Measurements from ENCODE around the gene PTPRN2. TPM values are rescaled to one million over a fixed set of nuclear protein-coding genes. Genes with fewer than 3 reads are reported as not detected.
A peak's percentile ranks its signal among the peaks of the same experiment; 100 is the strongest.
"Not testable (repeated sequence)": the region's sequence is repeated elsewhere in the genome, so short reads cannot be mapped to it uniquely, and the experiment has no call there.

Gene PTPRN2
- total and polyA plus RNA-seq, 8 donors: 12.2 to 49.2 (median 31.8) TPM

DNA sequence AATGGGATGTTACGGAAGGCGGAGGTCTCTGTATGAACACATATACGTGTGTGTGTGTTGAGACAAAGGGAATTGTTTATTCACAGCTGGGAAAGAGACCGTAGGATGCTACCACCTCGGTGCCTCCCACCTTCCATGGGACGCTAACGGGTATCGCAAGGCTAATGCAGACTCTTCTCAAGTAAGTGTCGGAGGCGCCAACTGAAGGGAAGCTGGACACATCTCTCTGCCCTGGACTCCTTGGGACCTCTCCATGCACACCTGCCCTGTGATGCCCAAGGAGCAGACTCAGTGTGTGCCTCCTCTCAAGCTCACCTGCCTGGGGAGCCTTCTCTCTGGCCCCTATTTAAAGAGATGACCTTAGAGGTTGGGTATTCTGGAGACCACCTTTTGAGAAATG, 1020.0 kb downstream of the PTPRN2 start:
- no peak for TF ChIP-seq CTCF (IDR thresholded peaks at IDR 0.05)
- no peaks in the 10 kb centered on the region for H3K9me3 ChIP-seq
- intact Hi-C loops (cut with DNase I): no loop called here
- 96 to 97% methylated on average over 10 of the region's 10 CpGs for WGBS, 2 donors
- no peak overlapping the region for H3K4me3 ChIP-seq
- DNase-seq (peak in 1 of 6 donors; percentile 31), ATAC-seq (no peak), FAIRE-seq (no peak)
- no peaks in the 10 kb centered on the region for H3K4me1 ChIP-seq
- no peaks in the 10 kb centered on the region for H3K36me3 ChIP-seq
- H3K27me3 ChIP-seq: no peaks in the 10 kb centered on the region
- H3K27ac ChIP-seq: no peak overlapping the region

GRCh38 chr7:157566631-157567006, 1021.0 kb downstream of the PTPRN2 start:
- intact Hi-C loops (cut with DNase I): no loop called here
- TF ChIP-seq CTCF (IDR thresholded peaks at IDR 0.05): no peak
- 97 to 98% methylated on average over 10 of the region's 10 CpGs for WGBS, 2 donors

DNA sequence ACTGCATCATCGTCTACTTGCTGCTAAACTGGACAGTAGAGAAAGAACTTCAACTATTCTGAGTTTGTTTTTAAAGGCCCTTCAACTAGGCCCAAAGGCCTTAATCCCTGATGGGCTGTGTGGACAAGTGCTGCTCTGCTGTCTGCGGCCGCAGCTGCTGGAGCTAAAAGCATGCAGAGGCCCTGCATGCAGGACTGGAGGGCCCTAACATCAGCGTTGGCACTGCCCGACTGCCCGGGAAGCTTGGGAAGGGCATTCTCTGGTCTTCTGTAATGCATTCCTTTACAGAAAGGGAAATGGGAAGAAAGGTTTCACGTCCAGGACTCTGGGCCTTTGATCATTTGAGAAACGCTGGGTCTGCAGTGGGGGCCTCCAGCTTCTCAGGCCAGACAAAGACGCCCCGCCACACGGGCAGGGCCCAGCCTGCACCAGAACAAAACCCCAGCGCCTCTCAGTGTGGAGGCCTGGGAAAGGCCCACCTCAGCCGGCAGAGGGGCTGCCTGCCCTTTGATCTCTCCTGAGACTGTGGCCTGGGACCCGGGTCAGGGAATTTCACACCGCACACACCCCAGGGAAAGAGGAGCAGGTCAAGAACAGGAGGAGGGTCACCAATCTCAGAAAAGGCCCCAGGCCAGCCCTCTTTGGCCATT, 1021.5 kb downstream of the PTPRN2 start:
- FAIRE-seq (no peak), DNase-seq (peak in 2 of 6 donors; percentile 37 to 43), ATAC-seq (no peak)
- Histone ChIP-seq H3K4me3 (no peak overlapping the region), H3K4me1 (no peaks in the 10 kb centered on the region), H3K36me3 (no peaks in the 10 kb centered on the region), H3K27me3 (no peaks in the 10 kb centered on the region), H3K9me3 (no peaks in the 10 kb centered on the region), H3K27ac (no peak overlapping the region)
- WGBS, 2 donors: 91 to 93% methylated on average over 15 of the region's 15 CpGs
- no peak for TF ChIP-seq CTCF (IDR thresholded peaks at IDR 0.05)
- intact Hi-C loops (cut with DNase I): no loop called here

More at GRCh38 chr7:157566631-157567006, 1021.0 kb downstream of the PTPRN2 start:
- no peaks in the 10 kb centered on the region for H3K36me3 ChIP-seq
- no peaks in the 10 kb centered on the region for H3K27me3 ChIP-seq
- ATAC-seq: no peak
- no peak overlapping the region for H3K27ac ChIP-seq
- no peaks in the 10 kb centered on the region for H3K9me3 ChIP-seq
- DNase-seq: peak in 2 of 6 donors; percentile 22 to 35
- H3K4me3 ChIP-seq: no peak overlapping the region
- H3K4me1 ChIP-seq: no peaks in the 10 kb centered on the region
- FAIRE-seq: no peak

DNA sequence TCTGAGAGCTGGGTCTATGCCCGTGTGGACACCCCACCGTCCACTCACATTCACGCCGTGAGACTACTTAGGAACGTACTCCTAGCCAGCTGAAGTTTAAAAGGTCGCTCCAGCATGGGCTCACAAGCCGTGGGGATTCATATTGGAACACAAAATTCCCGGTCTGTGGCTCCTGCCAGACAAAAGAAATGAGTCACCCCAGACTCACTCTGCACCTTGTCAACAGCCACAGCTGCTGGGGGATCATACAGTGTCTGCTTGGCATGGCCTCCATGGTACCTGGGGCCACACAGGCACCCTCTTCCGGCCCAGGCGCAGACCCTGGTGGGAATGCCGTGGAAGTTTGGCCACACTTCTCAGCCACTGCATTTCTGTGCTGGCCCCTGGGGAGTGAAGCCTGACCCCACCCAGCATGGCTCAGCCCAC, 1022.4 kb downstream of the PTPRN2 start:
- no peak for ATAC-seq
- no peak for FAIRE-seq
- Histone ChIP-seq H3K36me3 (no peaks in the 10 kb centered on the region), H3K9me3 (no peaks in the 10 kb centered on the region), H3K27me3 (no peaks in the 10 kb centered on the region), H3K4me1 (no peaks in the 10 kb centered on the region), H3K4me3 (no peak overlapping the region), H3K27ac (no peak overlapping the region)
- DNase-seq: peak in 1 of 6 donors; percentile 27
- 94 to 97% methylated on average over 11 of the region's 11 CpGs for WGBS, 2 donors
- intact Hi-C loops (cut with DNase I): no loop called here
- TF ChIP-seq CTCF (IDR thresholded peaks at IDR 0.05): no peak

DNA sequence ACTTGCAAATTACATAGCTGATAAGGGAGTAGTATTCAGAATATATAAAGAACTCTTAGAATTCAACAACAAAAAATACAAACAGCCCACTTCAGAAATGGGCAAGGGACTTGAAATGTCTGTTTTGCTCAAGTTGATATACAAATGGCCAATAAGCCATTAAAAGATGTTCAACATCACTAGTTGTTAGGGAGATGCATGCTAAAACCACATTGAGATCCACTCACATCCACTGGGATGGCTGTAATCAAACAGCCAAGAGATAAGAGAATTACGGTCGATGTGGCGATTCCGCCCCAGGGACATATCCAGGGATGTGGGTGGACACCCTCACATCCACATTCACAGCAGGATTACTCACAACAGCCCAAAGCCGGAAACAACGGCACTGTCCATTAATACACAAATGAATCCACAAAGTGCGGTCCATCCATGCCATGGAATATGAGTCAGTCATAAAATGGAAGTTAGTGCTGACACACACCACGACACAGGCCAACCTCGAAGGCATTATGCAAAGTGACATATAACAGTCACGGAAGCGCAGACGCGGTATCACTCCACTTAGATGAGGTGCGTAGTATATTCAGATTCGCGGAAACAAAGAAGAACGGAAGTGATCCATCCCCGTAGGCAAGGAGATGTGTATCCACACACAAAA, 1023.0 kb downstream of the PTPRN2 start:
- intact Hi-C loops (cut with DNase I): no loop called here
- 97 to 99% methylated on average over 18 of the region's 18 CpGs for WGBS, 2 donors
- Histone ChIP-seq H3K9me3 (no peaks in the 10 kb centered on the region), H3K27me3 (no peaks in the 10 kb centered on the region), H3K36me3 (no peaks in the 10 kb centered on the region), H3K4me1 (no peaks in the 10 kb centered on the region), H3K4me3 (no peak overlapping the region), H3K27ac (no peak overlapping the region)
- no peak for TF ChIP-seq CTCF (IDR thresholded peaks at IDR 0.05)
- DNase-seq (peak in 1 of 6 donors; percentile 3), ATAC-seq (no peak), FAIRE-seq (no peak)

DNA sequence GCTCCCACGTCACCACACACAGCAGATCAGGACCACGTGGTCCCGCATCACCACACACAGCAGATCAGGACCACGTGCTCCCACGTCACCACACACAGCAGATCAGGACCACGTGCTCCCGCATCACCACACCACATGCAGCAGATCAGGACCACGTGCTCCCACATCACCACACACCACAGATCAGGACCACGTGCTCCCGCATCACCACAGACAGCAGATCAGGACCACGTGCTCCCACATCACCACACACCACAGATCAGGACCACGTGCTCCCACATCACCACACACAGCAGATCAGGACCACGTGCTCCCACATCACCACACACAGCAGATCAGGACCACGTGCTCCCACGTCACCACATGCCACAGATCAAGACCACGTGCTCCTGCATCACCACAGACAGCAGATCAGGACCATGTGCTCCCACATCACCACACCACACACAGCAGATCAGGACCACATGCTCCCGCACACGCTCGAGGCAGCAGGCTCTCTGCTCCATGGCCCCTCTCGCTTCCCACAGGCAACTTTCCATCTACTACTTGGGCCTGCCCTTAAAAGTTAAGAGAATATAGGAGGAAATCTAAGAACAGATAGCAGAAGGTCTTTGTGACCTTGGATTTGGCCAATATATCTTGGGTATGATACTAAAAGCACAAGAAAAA, 1024.0 kb downstream of the PTPRN2 start:
- H3K36me3 ChIP-seq; intact Hi-C loops (cut with DNase I); H3K4me1 ChIP-seq; H3K27me3 ChIP-seq; FAIRE-seq; H3K27ac ChIP-seq; H3K4me3 ChIP-seq; H3K9me3 ChIP-seq; ATAC-seq: not testable (repeated sequence)
- 87 to 91% methylated on average over 20 of the region's 20 CpGs for WGBS, 2 donors
- DNase-seq: peak in 1 of 6 donors; percentile 20
